OCI-LY3 (cell line): Measurements from ENCODE around the gene C19orf53.

Experiments
- H2AFZ ChIP-seq: fragments of 200-600, 300-600 bp; shearing (Covaris generic); 2 replicates; pipeline ENCODE4 v1.6.0; 2014; ENCODE audit warnings: antibody characterized with exemption, low read depth, low read length
- H3K27ac ChIP-seq: fragments of 200-600, 300-600 bp; sonication (generic); 2 replicates; pipeline ENCODE4 v1.5.1; 2014; ENCODE audit warnings: mild to moderate bottlenecking, low read length, moderate library complexity, mixed read lengths
- H3K27me3 ChIP-seq: fragments of 200-600, 300-600 bp; sonication (generic); 2 replicates; pipeline ENCODE4 v1.6.1; 2014; ENCODE audit warnings: low read depth, low read length, mixed read lengths
- H3K36me3 ChIP-seq: fragments of 200-600, 300-600 bp; sonication (generic); replicated peaks from 2 replicates; pipeline ENCODE3; 2014; ENCODE audit warnings: low read depth, low read length, mixed read lengths
- H3K4me1 ChIP-seq: fragments of 300-600, 200-600 bp; sonication (generic); 2 replicates; pipeline ENCODE4 v1.6.1; 2014; ENCODE audit warnings: low read length, mixed read lengths
- H3K4me2 ChIP-seq: fragments of 200-600, 300-600 bp; sonication (generic); 2 replicates; pipeline ENCODE4 v1.6.1; 2014; ENCODE audit warnings: low read length, mixed read lengths
- H3K4me3 ChIP-seq: fragments of 300-600, 200-600 bp; sonication (generic); 2 replicates; pipeline ENCODE4 v1.5.1; 2014; ENCODE audit warnings: antibody characterized with exemption, mild to moderate bottlenecking, low read length, moderate library complexity
- H3K79me2 ChIP-seq: fragments of 300-600, 200-600 bp; shearing (Covaris generic); 2 replicates; pipeline ENCODE4 v1.6.1; 2014; ENCODE audit warnings: mild to moderate bottlenecking, low read length, mixed read lengths
- H3K9ac ChIP-seq: fragments of 300-600, 200-600 bp; shearing (Covaris generic); 2 replicates; pipeline ENCODE4 v1.6.0; 2014; ENCODE audit warnings: mild to moderate bottlenecking, low read length, moderate library complexity
- H3K9me3 ChIP-seq: fragments of 200-600, 300-600 bp; shearing (Covaris generic); 2 replicates; pipeline ENCODE4 v1.6.1; 2014; ENCODE audit warnings: low read length, mixed read lengths; ENCODE audit not compliant: insufficient read depth
- H4K20me1 ChIP-seq: fragments of 200-600, 300-600 bp; sonication (generic); 2 replicates; pipeline ENCODE4 v1.6.1; 2016; ENCODE audit warnings: low read length, mixed read lengths; ENCODE audit not compliant: insufficient read depth
- EZH2phosphoT487 ChIP-seq: fragments of 200-600 bp; shearing (Covaris generic); IDR thresholded peaks from 2 replicates; pipeline ENCODE4 v1.6.1; 2018; ENCODE audit warnings: antibody characterized with exemption, mixed run types, low read depth
- TF ChIP-seq, protein P1 (sequence below): fragments of 200-600, 300-600 bp; sonication (generic); IDR thresholded peaks from 2 replicates; pipeline ENCODE4 v1.5.1; 2014; ENCODE audit warnings: antibody characterized with exemption, low read length, low read depth

C19orf53 gene

DNA sequence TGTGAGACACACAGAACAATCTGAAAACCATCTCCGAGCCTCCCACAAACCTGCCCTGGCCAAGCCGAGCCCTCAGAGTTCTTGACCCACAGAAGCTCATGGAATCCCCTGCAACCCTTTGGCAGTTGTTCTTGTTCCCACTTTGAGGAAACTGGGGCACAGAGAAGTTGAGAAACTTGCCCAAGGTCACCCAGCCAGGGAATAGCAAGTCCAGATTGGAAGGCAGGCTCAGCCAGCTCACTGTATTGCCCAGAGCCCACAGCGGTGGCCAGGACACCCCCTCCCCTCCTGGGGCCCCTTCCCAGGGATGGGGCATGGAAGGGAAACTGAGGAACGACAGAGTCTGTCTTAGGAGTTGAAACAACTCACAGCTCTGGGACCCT lies 22.8 kb downstream of the C19orf53 start:
- H3K9me3 ChIP-seq = no peaks in the 10 kb centered on the region
- TF ChIP-seq, protein P1, sequence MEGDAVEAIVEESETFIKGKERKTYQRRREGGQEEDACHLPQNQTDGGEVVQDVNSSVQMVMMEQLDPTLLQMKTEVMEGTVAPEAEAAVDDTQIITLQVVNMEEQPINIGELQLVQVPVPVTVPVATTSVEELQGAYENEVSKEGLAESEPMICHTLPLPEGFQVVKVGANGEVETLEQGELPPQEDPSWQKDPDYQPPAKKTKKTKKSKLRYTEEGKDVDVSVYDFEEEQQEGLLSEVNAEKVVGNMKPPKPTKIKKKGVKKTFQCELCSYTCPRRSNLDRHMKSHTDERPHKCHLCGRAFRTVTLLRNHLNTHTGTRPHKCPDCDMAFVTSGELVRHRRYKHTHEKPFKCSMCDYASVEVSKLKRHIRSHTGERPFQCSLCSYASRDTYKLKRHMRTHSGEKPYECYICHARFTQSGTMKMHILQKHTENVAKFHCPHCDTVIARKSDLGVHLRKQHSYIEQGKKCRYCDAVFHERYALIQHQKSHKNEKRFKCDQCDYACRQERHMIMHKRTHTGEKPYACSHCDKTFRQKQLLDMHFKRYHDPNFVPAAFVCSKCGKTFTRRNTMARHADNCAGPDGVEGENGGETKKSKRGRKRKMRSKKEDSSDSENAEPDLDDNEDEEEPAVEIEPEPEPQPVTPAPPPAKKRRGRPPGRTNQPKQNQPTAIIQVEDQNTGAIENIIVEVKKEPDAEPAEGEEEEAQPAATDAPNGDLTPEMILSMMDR = no peak
- no peak for TF ChIP-seq EZH2phosphoT487
- peak overlapping the region; percentile 98 for H3K9ac ChIP-seq
- H3K4me2 ChIP-seq = peak overlapping the region; percentile 94
- no peaks in the 10 kb centered on the region for H3K27me3 ChIP-seq
- H3K27ac ChIP-seq = peak overlapping the region; percentile 74
- peaks cover 26% of the 10 kb centered on the region for H3K79me2 ChIP-seq
- H3K4me1 ChIP-seq = peaks cover 20% of the 10 kb centered on the region
- peak overlapping the region; percentile 91 for H3K4me3 ChIP-seq
- peaks cover 12% of the 10 kb centered on the region for H3K36me3 ChIP-seq
- H2AFZ ChIP-seq = no peak overlapping the region
- H4K20me1 ChIP-seq = no peaks in the 10 kb centered on the region

DNA sequence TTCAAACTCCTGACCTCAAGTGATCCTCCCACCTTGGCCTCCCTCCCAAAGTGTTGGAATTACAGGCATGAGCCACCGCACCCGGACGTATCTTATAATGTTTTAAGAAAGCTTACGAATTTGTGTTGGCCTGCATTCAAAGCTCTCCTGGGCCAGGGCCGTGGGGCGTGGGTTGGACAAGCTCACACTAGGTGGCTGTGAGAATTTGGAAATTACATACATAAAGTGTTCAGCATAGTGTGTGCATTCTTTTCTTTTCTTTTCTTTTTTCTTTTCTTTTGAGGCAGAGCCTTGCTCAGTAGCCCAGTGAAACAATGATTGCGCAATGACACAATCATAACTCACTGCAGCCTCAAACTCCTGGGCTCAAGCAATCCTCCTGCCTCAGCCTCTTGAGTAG lies 23.6 kb downstream of the C19orf53 start:
- Histone ChIP-seq H3K27ac (no peak overlapping the region), H3K4me3 (no peak overlapping the region), H3K4me2 (no peak overlapping the region), H3K4me1 (peaks cover 20% of the 10 kb centered on the region), H3K27me3 (no peaks in the 10 kb centered on the region), H4K20me1 (no peaks in the 10 kb centered on the region), H3K36me3 (peaks cover 12% of the 10 kb centered on the region), H3K79me2 (peaks cover 26% of the 10 kb centered on the region), H3K9me3 (no peaks in the 10 kb centered on the region), H3K9ac (no peak overlapping the region), H2AFZ (no peak overlapping the region)
- TF ChIP-seq, protein P1 = no peak
- no peak for TF ChIP-seq EZH2phosphoT487

DNA sequence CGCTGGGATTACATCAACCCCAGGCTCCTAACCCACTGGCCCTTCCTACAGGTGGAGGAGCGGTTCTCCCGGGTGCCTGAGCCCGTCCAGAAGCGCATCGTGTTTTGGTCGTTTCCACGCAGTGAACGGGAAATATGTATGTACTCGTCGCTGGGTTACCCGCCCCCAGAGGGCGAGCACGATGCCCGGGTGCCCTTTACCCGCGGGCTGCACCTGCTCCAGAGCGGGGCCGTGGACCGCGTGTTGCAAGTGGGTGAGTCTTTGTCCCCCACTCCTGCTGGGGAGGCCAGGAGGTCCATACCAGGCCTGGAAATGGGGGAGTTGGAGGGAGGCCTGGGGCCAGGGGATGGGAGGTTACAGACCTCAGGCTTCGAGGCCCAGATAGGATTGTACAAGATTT lies 25.4 kb downstream of the C19orf53 start:
- H3K4me2 ChIP-seq = no peak overlapping the region
- peaks cover 11% of the 10 kb centered on the region for H3K4me1 ChIP-seq
- H3K4me3 ChIP-seq = no peak overlapping the region
- H3K36me3 ChIP-seq = peaks cover 14% of the 10 kb centered on the region
- no peak overlapping the region for H2AFZ ChIP-seq
- peaks cover 26% of the 10 kb centered on the region for H3K79me2 ChIP-seq
- H3K9ac ChIP-seq = no peak overlapping the region
- no peak overlapping the region for H3K27ac ChIP-seq
- no peaks in the 10 kb centered on the region for H3K27me3 ChIP-seq
- H4K20me1 ChIP-seq = no peaks in the 10 kb centered on the region
- no peaks in the 10 kb centered on the region for H3K9me3 ChIP-seq
- TF ChIP-seq, protein P1 = no peak
- no peak for TF ChIP-seq EZH2phosphoT487

DNA sequence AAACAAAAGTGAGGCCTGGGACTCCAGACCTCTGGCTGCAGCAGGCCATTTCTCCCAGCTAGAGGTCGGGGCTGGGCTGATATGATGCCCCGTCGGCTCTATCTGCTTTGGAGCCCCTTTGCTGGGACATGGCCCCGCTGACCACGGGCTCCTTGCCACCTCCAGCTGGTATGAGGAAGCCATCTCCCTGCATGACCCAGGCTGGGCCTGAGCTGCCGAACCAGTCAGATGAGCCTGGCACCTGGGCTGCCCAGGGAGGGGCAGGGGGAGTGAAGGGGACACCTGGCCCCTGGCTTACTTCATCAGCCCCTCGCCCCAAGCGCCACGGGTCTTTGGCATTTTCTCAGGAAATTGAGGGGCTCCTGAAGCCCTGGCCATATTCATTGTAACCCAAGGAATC lies 28.8 kb downstream of the C19orf53 start:
- H3K9me3 ChIP-seq = no peaks in the 10 kb centered on the region
- H3K27me3 ChIP-seq = no peaks in the 10 kb centered on the region
- H3K36me3 ChIP-seq = peaks cover 41% of the 10 kb centered on the region
- H2AFZ ChIP-seq = no peak overlapping the region
- no peak overlapping the region for H3K27ac ChIP-seq
- no peak overlapping the region for H3K4me3 ChIP-seq
- H3K79me2 ChIP-seq = peaks cover 3% of the 10 kb centered on the region; the same call in 1 of the 2 replicates
- no peak overlapping the region for H3K9ac ChIP-seq
- H4K20me1 ChIP-seq = no peaks in the 10 kb centered on the region
- no peaks in the 10 kb centered on the region for H3K4me1 ChIP-seq
- H3K4me2 ChIP-seq = no peak overlapping the region
- TF ChIP-seq, protein P1 = no peak
- TF ChIP-seq EZH2phosphoT487 = no peak
